Pancreas (tissue), 10 donors: Measurements from ENCODE around the gene MINAR2. TPM values are rescaled to one million over a fixed set of nuclear protein-coding genes. Genes with fewer than 3 reads are reported as not detected.

ENCODE experiments used
- ATAC-seq, 4 donors: fragments of 200-7000 bp; cut with Tn5 transposase; one replicate each; pipeline versions ENCODE4 v1.8.0 to v1.9.1; 2020; ENCODE audit warnings: mild to moderate bottlenecking in 4 of 4, moderate library complexity in 4 of 4
- DNase-seq, 6 donors: peaks; one replicate each; pipeline ENCODE4 v3.0.0-alpha.2; 2020
- FAIRE-seq: peaks from 2 replicates; lab custom pipeline; 2012; peaks lifted over from hg19 to GRCh38; lab: Jason Lieb, UNC
- H3K27ac ChIP-seq, 4 donors: fragments of 200-600 bp; sonication (generic); 1 replicate in 3 of 4; 2 replicates in 1 of 4; pipeline versions ENCODE4 v1.5.0 to v1.8.0; 2020
- H3K27me3 ChIP-seq, 4 donors: fragments of 200-600 bp; one replicate each; pipeline ENCODE4 v1.8.0; 2021
- H3K36me3 ChIP-seq, 3 donors: fragments of 200-600 bp; sonication (generic) in 1 of 3; one replicate each; pipeline versions ENCODE4 v1.5.0 to v1.8.0; 2020 to 2021
- H3K4me1 ChIP-seq, 3 donors: fragments of 200-600 bp; one replicate each; pipeline ENCODE4 v1.8.0; 2021
- H3K4me3 ChIP-seq, 4 donors: fragments of 200-600 bp; sonication (generic) in 2 of 4; one replicate each; pipeline versions ENCODE4 v1.5.0 to v1.8.0; 2020 to 2021
- H3K9me3 ChIP-seq, 4 donors: fragments of 200-600 bp; one replicate each; pipeline ENCODE4 v1.8.0; 2021
- CTCF ChIP-seq, 4 donors: fragments of 200-600 bp; sonication (generic) in 3 of 4; IDR thresholded peaks; one replicate each; pipeline versions ENCODE4 v1.5.0 to v1.8.0; 2021; ENCODE audit warnings: antibody characterized with exemption in 4 of 4
- WGBS, 2 donors: extraction: QIAGEN DNeasy Blood & Tissue Kit; methylation state at CpG; one replicate each; pipeline ENCODE4 v1.1.7; 2013; 5-methylcytosine and 5-hydroxymethylcytosine counted together
- intact Hi-C, 3 donors: fragments of 100-400 bp; cut with DNase I; formaldehyde crosslinking; loops; one replicate each; pipeline versions ENCODE4 v1.11.1 to v1.14.2; 2022
- polyA plus RNA-seq, 2 donors: library from polyadenylated mRNA; stranded (reverse); fragments of 200-250 nt; gene quantifications; one replicate each; pipeline ENCODE4 v1.2.3, GENCODE V29; 2013
- total RNA-seq, 6 donors: library from RNA; stranded (reverse); fragmentation: NEBNext Ultra II Directional in 4 of 6; extraction: Animal tissue kit (Norgen Biotek cat#: 25700) in 4 of 6; gene quantifications; one replicate each; pipeline versions ENCODE4 v1.2.1 to v1.2.4, GENCODE V29; 2021 to 2023
- donor health status: healthy with polysubstance abuse.
- donor health status: DM: no; HTN: no; CAD: no; lungs with moderate emphysema.
- donor health status: DM: no; HTN: no; CAD: no.
- donor health status: control.
- donor health status: control.
- donor health status: Bipolar disorder and iron deficiency.
- donor health status: DM: yes; HTN: yes; CAD: no.
- donor health status: DM: no; HTN: no; CAD: no.
- donor health status: DM: no; HTN: no; CAD: no.
- donor health status: DM: yes; HTN: yes; CAD: no.

Gene MINAR2
- not detected for total RNA-seq
- polyA plus RNA-seq = not detected

- H3K27ac ChIP-seq = no peak within 1 kb of the TSS
- H3K27me3 ChIP-seq = no peaks in the 10 kb centered on the region
- no peak within 1 kb of the TSS for H3K4me3 ChIP-seq
- no peak for DNase-seq
- no peak for TF ChIP-seq CTCF (IDR thresholded peaks at IDR 0.05)
- no peaks in the 10 kb centered on the region for H3K4me1 ChIP-seq
- no peaks in the 10 kb centered on the region for H3K36me3 ChIP-seq
- FAIRE-seq = no peak
- intact Hi-C loops = no loop called here
- WGBS, 2 donors = 72 to 75% methylated on average over 13 of the region's 13 CpGs
- no peaks in the 10 kb centered on the region for H3K9me3 ChIP-seq
- no peak for ATAC-seq
Observed at GRCh38 chr5:129747572-129748407, at the start of gene MINAR2. Gene MINAR2, plus strand, starts transcription at chr5:129748094. Its CDS starts 97 bp downstream, at chr5:129748191.

DNA sequence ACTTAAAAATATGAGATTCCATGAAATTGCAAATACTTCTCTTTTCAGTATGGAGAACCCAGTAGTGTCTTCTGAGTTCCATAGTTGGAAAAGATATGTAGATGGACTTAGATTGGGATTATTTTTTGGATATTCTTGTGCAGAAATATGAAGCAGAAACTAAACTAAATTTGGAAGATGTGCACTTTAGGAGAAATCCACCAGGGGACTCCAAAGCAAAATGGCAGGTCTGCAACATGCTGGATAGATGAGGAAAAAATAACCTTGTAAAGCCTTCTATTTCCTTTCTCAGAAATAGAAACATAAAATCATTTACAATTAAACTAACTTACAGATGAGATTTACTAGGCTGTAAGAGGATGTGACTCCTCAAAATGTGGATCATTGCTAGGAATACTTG, 49.2 kb upstream of the MINAR2 start:
- no peak for ATAC-seq
- no peaks in the 10 kb centered on the region for H3K4me1 ChIP-seq
- intact Hi-C loops = no loop called here
- H3K27ac ChIP-seq = no peak overlapping the region
- no peak for DNase-seq
- no peaks in the 10 kb centered on the region for H3K36me3 ChIP-seq
- FAIRE-seq = no peak
- H3K27me3 ChIP-seq = no peaks in the 10 kb centered on the region
- no peak for TF ChIP-seq CTCF (IDR thresholded peaks at IDR 0.05)
- H3K9me3 ChIP-seq = no peaks in the 10 kb centered on the region
- H3K4me3 ChIP-seq = no peak overlapping the region

- ATAC-seq = no peak
- WGBS, 2 donors = 64 to 90% methylated on average over 1 of the region's 1 CpG
Observed at GRCh38 chr5:129716235-129716634, 31.7 kb upstream of the MINAR2 start.

DNA sequence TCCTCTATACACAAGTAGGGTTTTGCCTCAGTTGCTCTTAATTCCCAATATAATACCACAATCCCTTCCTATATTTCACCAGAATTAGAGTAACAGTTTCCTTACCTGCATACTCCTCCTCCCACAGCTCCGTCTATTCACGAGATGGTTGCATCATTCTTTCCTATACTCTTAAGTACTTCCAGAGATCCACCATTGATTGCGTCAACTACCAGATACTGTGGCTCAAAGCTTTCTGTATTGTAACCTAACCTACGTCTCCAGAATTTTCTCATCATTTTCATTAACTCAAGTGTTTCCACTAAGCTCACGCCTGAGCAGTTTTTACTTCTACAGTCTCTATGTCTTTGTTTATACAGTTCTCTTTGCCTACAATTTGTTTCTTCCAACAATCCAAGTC, 31.2 kb upstream of the MINAR2 start:
- H3K4me3 ChIP-seq = no peak overlapping the region
- ATAC-seq = no peak
- H3K36me3 ChIP-seq = no peaks in the 10 kb centered on the region
- H3K4me1 ChIP-seq = no peaks in the 10 kb centered on the region
- intact Hi-C loops = no loop called here
- no peak for TF ChIP-seq CTCF (IDR thresholded peaks at IDR 0.05)
- no peaks in the 10 kb centered on the region for H3K27me3 ChIP-seq
- H3K27ac ChIP-seq = no peak overlapping the region
- no peaks in the 10 kb centered on the region for H3K9me3 ChIP-seq
- FAIRE-seq = no peak
- 75 to 88% methylated on average over 5 of the region's 5 CpGs for WGBS, 2 donors
- DNase-seq = no peak

More at GRCh38 chr5:129716235-129716634, 31.7 kb upstream of the MINAR2 start:
- FAIRE-seq = no peak
- H3K4me3 ChIP-seq = no peak overlapping the region
- no peaks in the 10 kb centered on the region for H3K4me1 ChIP-seq
- H3K27ac ChIP-seq = no peak overlapping the region
- H3K27me3 ChIP-seq = no peaks in the 10 kb centered on the region
- intact Hi-C loops = no loop called here
- H3K36me3 ChIP-seq = no peaks in the 10 kb centered on the region
- no peaks in the 10 kb centered on the region for H3K9me3 ChIP-seq
- TF ChIP-seq CTCF (IDR thresholded peaks at IDR 0.05) = no peak
- no peak for DNase-seq

GRCh38 chr5:129717751-129718310, 30.1 kb upstream of the MINAR2 start:
- H3K27ac ChIP-seq = no peak overlapping the region
- no peaks in the 10 kb centered on the region for H3K36me3 ChIP-seq
- FAIRE-seq (no peak), DNase-seq (no peak), ATAC-seq (no peak)
- H3K27me3 ChIP-seq = no peaks in the 10 kb centered on the region
- H3K4me1 ChIP-seq = no peaks in the 10 kb centered on the region
- intact Hi-C loops = no loop called here
- no peak for TF ChIP-seq CTCF (IDR thresholded peaks at IDR 0.05)
- no peak overlapping the region for H3K4me3 ChIP-seq
- no peaks in the 10 kb centered on the region for H3K9me3 ChIP-seq
